Limb (tissue), 2 donors: Measurements from ENCODE around the gene ELMO2.

Experiments
- DNase-seq, 2 donors: peaks; one replicate each; pipeline ENCODE4 v3.0.0-alpha.2; 2016; ENCODE audit errors: extremely low spot score in 2 of 2

The ELMO2 gene

GRCh38 chr20:46352370-46352938 lies 54.0 kb downstream of the ELMO2 start:
- DNase-seq, result no peak

GRCh38 chr20:46351357-46352058 lies 54.9 kb downstream of the ELMO2 start:
- DNase-seq, result no peak

DNA sequence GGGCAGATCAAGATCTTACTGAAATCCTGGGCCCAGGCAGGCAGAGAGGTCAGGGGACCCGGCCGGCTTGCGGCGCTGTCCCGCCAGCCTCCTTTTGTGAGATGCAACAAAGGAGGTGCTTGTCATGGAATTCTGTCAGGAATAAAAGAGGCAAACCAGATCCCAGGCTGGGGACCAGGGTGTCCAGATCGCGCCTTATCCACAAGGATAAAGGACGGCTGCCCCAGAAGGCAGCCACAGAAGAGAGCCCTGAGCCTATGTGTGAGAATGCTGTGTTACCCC lies 55.5 kb downstream of the ELMO2 start:
- DNase-seq, result no peak

- no peak for DNase-seq
Observed at GRCh38 chr20:46350201-46350985, 56.0 kb downstream of the ELMO2 start.

- DNase-seq, result no peak
Observed at GRCh38 chr20:46349742-46350056, 56.7 kb downstream of the ELMO2 start.

DNA sequence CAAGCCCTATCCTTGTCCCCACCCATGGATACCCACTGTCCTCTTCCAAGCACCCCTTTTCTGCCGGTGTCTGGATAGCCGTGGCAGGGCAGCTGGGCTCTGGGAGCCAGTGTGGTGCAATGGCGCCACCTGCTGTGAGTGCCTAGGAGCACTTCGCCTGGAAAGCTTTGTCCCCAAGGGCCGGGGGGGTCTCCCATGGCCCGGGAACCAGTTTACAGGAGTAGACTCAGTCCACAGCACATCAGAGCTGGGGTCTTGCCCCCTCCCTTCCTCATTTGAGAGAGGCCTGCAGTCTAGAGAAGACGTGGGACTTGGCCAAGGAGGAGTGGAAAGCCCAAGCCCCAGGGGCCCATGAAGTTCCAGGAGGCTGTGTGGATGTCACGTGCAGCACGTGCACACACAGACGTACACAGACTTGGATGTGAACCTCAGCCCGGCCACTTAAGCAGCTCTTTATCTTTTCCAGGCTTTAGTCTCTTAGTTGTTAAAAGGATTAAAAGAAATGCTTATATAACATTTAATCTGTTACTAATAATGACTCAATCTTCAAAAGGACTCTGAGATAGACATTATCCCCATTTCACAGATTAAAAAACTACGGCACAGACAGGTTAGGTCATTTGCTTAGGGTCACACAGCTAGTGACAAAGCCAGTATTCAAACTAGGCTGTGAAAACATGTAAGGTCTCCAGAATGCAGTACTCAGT lies 57.2 kb downstream of the ELMO2 start:
- peak; percentile 49 to 83 for DNase-seq

- peak; percentile 19 to 64 for DNase-seq
Observed at GRCh38 chr20:46347841-46348803, 58.3 kb downstream of the ELMO2 start.

DNA sequence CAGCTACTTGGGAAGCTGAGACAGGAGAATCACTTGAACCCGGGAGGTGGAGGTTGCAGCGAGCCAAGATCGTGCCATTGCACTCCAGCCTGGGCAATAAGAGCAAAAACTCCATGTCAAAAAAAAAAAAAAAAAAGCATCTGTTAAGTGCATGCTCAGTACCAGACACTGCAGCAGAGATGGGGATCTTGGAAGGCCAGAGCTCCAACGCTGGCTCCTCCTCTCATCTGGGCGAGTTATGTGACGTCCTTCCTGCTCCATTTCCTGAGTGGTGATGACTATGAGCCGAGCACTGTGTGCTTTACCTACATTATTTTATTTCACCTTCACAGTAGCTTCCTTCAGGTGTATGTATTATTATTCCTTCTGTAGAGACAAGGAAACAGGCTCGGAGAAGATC lies 59.6 kb downstream of the ELMO2 start:
- no peak for DNase-seq

DNA sequence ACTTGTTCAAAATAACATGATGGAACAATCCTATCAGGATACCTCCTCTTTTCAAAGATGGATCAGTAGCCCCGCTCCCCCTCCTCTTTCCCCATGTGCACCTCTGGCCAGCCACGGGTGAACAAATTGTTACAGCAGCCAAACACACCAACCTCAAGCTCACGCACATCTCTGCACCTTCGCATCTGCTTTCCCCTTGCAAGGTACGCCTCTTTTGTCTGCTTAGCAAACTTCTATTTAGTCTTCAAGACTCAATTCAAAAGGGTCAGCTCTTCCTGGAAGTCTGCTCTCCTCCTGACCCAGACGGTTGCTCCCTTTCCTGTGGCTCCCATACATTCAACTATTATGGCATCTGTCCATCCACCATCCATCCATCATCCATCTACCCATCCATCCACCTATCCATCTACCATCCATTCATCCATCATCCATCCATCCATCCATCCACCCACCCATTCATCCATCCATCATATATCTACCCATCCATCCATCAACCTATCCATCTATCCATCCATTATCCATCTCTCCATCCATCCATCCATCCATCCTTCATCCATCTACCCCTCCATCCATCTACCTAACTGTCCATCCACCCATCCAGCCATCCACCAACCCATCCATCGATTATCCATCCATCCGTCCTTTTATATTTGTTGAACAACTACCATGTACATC lies 61.8 kb downstream of the ELMO2 start:
- no peak for DNase-seq

DNA sequence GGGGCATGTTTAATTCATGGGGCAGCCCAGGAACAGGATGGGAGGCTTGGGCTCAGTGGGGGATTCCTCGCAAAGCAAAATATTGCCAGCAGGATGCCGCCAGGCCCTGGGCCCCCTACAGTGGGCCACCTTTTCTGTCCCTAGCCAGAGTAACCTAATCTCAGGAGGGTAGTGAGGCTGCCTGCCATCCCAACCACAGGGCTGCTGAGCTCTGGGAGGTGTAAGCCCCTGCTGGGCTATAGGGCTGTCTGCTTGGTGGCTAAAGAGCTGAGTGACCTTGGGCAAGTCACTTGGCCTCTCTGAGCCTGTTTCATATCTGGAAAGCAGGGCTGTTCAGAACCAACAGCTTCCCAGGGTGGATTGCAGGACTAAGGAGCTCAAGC lies 62.4 kb downstream of the ELMO2 start:
- DNase-seq, result no peak

- DNase-seq, result no peak
Observed at GRCh38 chr20:46343348-46343974, 63.0 kb downstream of the ELMO2 start.

GRCh38 chr20:46342451-46343347 lies 63.7 kb downstream of the ELMO2 start:
- DNase-seq, result no peak

DNA sequence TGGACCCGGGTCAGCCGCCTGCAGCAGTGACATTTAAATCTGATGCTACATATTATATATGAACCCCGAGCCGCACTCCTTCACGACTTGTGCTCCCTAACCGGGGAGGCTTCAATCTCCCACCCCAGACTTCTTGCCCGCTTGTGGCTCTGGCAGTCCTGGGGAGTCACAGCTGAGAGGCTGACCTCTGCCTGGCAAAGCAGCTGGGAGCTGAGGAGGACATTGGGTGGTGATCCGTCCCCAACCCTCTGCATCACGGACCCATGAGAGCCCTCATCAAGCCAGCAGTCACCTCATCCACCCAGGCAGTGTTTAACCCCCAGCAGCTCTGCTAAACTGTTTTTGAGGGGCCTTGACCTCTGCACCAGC lies 64.4 kb downstream of the ELMO2 start:
- no peak for DNase-seq

- DNase-seq, result no peak
Observed at GRCh38 chr20:46341074-46342009, 65.1 kb downstream of the ELMO2 start.

GRCh38 chr20:46339037-46339436 lies 67.4 kb downstream of the ELMO2 start:
- DNase-seq, result no peak

DNA sequence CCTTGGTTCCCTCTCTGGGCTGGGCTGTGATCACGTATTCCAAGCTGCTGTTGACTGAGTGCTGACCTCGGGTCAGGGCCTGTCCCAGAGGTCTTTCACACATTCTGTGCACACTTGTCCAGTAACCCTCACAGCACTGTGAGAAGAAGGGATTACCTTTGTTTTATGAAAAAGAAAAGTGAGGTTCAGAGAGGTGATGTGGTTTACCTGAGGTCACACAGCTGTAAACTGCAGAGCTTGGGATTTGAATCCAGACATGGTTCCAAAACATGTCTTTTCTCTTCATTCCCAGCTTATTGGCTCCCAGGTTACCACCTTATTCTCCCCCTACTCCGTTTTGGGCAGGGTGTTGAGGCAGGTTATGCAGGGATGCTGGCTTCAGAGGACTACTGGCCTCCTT lies 69.7 kb downstream of the ELMO2 start:
- no peak for DNase-seq

DNA sequence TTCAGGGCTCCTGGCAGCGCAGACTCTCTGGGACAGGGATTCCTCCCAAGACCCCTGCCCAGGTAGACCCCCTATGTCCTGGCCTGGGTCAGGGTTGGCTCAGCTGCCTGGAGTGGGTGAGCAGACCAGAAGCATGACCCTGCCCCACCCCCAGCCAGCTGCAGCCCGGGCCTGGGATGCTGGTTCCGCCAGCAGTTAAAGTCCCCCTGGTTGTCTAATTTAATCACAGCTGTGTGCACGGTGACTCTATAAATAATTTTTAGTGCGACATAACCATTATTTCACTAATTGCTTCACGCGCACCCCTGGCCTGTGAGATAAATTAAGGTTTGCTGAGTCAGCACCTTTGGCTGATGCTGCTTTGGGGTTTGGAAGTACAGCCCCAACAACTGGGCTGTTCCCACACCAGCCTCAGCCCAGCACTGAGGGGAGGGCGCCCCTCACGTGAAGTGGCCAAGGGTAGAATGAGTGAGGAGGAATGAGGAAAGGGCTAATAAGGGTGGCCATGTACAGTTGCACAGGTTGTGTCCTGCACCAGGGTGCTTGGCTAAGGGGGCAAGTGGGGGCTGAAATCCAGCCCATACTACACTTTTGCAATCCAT lies 72.0 kb downstream of the ELMO2 start:
- DNase-seq, result no peak
